Smooth muscle cell (in vitro differentiated cells): ENCODE measurements around the gene FRA10AC1. TPM values are rescaled to one million over a fixed set of nuclear protein-coding genes. Genes with fewer than 3 reads are reported as not detected.

Experiments
- DNase-seq: peaks from one replicate; lab custom pipeline; 2025; ENCODE audit not compliant: unreplicated experiment; lab: John Stamatoyannopoulos, UW
- H2AFZ ChIP-seq: fragments of 200-600 bp; sonication (generic); 2 replicates; pipeline ENCODE4 v1.6.0; 2016; ENCODE audit warnings: antibody characterized with exemption, low read depth, mild to moderate bottlenecking
- H3F3A ChIP-seq: fragments of 200-600 bp; sonication (generic); 2 replicates; pipeline ENCODE4 v1.6.0; 2017; ENCODE audit warnings: antibody characterized with exemption, low read depth
- H3K27ac ChIP-seq: fragments of 200-600 bp; sonication (generic); 2 replicates; pipeline ENCODE4 v1.5.1; 2016; ENCODE audit warnings: low read depth, mild to moderate bottlenecking
- H3K27me3 ChIP-seq: fragments of 200-600 bp; sonication (generic); 2 replicates; pipeline ENCODE4 v1.6.1; 2016; ENCODE audit warnings: low read depth, mild to moderate bottlenecking
- H3K36me3 ChIP-seq: fragments of 200-600 bp; sonication (generic); 2 replicates; pipeline ENCODE4 v1.5.1; 2016; ENCODE audit warnings: low read depth
- H3K4me1 ChIP-seq: fragments of 200-600 bp; sonication (generic); 2 replicates; pipeline ENCODE4 v1.5.1; 2016; ENCODE audit warnings: low read depth
- H3K4me2 ChIP-seq: fragments of 200-600 bp; sonication (generic); 2 replicates; pipeline ENCODE4 v1.6.0; 2016; ENCODE audit warnings: mild to moderate bottlenecking
- H3K4me3 ChIP-seq: fragments of 200-600 bp; sonication (generic); 2 replicates; pipeline ENCODE4 v1.5.1; 2016; ENCODE audit warnings: mild to moderate bottlenecking
- H3K79me2 ChIP-seq: fragments of 200-600 bp; sonication (generic); 2 replicates; pipeline ENCODE4 v1.6.0; 2016; ENCODE audit warnings: low read depth, mild to moderate bottlenecking
- H3K9ac ChIP-seq: fragments of 200-600 bp; sonication (generic); 2 replicates; pipeline ENCODE4 v1.6.0; 2016; ENCODE audit warnings: low read depth
- H3K9me3 ChIP-seq: fragments of 200-600 bp; sonication (generic); replicated peaks from 2 replicates; pipeline ENCODE4 v1.5.1; 2016; ENCODE audit warnings: low read depth
- H4K20me1 ChIP-seq: fragments of 200-600 bp; sonication (generic); 2 replicates; pipeline ENCODE4 v1.6.0; 2016; ENCODE audit warnings: low read depth
- WGBS: methylation state at CpG from one replicate; pipeline ENCODE4 v1.1.7; 2016; ENCODE audit warnings: low lambda C conversion rate; 5-methylcytosine and 5-hydroxymethylcytosine counted together
- polyA plus RNA-seq: library from polyadenylated mRNA; unstranded; fragments of >200 nt; fragmentation: Nextera tagmentation; extraction: Ambion mirVana; gene quantifications from 2 replicates; pipeline ENCODE4 v1.2.1, GENCODE V29; 2016
- total RNA-seq: library from RNA; depleted of rRNA; stranded (reverse); fragments of >200 nt; gene quantifications from 2 replicates; pipeline ENCODE4 v1.2.3, GENCODE V29; 2014
- TF ChIP-seq, protein P1 (sequence below): fragments of 200-600 bp; sonication (generic); IDR thresholded peaks from 2 replicates; pipeline ENCODE4 v1.5.1; 2017; ENCODE audit warnings: borderline replicate concordance, mild to moderate bottlenecking, antibody characterized with exemption; ENCODE audit not compliant: insufficient read depth, poor library complexity, severe bottlenecking

Gene FRA10AC1
- total and polyA plus RNA-seq, 2 experiments from 2014 or later: 11.2 to 12.3 TPM

DNA sequence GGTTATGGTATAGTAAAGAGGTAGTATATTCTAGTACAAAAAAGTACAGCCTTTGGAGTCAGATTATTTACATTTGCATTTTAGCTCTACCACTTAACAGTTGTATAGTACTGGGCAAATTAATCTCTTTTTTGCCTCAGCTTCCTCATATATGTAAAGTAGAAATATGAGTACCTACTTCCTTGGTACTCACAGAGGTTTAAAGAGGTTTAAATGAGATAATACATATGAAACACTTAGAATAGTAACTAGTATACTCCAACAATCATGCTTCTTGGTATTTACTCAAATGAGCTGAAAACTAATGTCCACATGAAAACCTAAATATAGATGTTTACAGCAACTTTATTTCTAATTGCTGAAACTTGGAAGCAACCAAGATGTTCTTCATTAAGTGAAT is 14.7 kb downstream of the FRA10AC1 start:
- Histone ChIP-seq H3K9me3 (no peaks in the 10 kb centered on the region), H3K36me3 (peaks cover 7% of the 10 kb centered on the region), H3F3A (no peaks in the 10 kb centered on the region), H3K27ac (no peak overlapping the region), H2AFZ (no peak overlapping the region), H4K20me1 (peaks cover under 1% of the 10 kb centered on the region), H3K4me3 (no peak overlapping the region), H3K27me3 (no peaks in the 10 kb centered on the region), H3K9ac (no peak overlapping the region), H3K79me2 (no peaks in the 10 kb centered on the region), H3K4me1 (no peaks in the 10 kb centered on the region), H3K4me2 (no peak overlapping the region)
- TF ChIP-seq, protein P1, sequence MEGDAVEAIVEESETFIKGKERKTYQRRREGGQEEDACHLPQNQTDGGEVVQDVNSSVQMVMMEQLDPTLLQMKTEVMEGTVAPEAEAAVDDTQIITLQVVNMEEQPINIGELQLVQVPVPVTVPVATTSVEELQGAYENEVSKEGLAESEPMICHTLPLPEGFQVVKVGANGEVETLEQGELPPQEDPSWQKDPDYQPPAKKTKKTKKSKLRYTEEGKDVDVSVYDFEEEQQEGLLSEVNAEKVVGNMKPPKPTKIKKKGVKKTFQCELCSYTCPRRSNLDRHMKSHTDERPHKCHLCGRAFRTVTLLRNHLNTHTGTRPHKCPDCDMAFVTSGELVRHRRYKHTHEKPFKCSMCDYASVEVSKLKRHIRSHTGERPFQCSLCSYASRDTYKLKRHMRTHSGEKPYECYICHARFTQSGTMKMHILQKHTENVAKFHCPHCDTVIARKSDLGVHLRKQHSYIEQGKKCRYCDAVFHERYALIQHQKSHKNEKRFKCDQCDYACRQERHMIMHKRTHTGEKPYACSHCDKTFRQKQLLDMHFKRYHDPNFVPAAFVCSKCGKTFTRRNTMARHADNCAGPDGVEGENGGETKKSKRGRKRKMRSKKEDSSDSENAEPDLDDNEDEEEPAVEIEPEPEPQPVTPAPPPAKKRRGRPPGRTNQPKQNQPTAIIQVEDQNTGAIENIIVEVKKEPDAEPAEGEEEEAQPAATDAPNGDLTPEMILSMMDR: no peak
- DNase-seq: no peak

DNA sequence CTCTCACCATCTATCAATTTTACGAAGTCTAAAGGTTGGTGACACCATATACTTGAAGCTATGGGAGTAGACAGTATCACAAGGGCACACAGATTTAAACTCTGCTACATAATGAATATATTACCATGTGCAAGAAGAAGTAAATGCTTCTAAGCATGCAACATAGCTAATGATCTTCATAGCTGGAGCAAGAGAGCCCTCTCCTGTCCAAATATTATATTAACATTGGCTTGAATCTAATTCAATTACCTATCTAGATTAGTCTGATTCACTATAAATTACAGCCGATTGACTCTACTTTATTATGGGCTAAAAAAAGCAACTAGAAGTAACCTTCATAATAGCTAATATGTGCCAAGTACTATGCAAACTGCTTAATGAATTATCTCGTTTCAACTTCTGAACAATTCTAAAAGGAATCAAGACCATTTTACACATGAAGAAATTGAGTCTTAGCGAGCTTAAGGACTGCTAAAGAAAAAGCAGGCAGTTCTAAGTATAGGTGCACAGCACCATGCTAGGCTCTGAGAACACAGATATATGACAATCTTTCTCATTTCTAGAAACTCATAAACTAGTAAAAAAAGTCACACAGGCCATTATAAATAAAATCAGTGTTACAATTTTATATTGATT is 21.9 kb downstream of the FRA10AC1 start:
- Histone ChIP-seq H3K9ac (no peak overlapping the region), H3F3A (no peaks in the 10 kb centered on the region), H3K27ac (no peak overlapping the region), H2AFZ (no peak overlapping the region), H3K9me3 (no peaks in the 10 kb centered on the region), H3K4me1 (no peaks in the 10 kb centered on the region), H3K27me3 (no peaks in the 10 kb centered on the region), H4K20me1 (no peaks in the 10 kb centered on the region), H3K79me2 (no peaks in the 10 kb centered on the region), H3K4me3 (no peak overlapping the region), H3K36me3 (peaks cover 4% of the 10 kb centered on the region), H3K4me2 (no peak overlapping the region)
- DNase-seq: no peak
- TF ChIP-seq, protein P1: peak; percentile 41
- 92% methylated on average over 4 of the region's 4 CpGs for WGBS

DNA sequence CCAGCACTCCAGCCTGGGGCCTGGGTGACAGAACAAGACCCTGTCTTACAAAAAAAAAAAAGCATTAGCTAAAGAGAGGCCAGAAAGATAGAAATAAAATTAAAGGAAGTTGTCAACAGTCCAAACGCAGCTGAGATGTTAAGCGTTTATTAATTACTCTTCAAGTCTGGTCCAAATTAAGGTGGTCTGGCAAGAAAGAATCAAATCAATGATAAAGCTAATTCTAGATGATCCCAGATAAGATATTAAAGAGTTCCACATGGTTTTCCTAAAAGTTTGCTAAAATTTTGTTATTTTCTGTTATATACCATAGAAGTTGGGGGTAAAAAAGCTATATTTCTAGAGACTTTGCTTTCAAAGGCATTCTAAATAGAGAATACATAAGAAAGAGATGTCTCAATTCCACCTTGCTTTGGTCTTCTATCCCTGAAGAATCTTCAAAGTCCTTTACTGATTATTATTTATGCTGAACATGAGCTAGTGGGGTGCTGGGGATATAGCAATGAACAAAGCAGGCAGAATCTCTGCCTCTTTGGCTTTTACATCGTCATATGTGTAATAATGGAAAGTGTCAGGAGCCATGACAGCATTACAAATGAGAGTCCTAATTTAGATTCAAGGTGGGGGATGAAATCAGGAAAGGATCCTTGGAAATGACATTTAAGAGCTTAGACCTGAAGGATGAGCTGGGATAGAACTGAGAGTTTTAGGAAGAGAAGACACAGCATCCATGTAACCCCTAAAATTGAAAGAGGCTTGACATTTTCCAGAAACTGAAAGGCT is 23.4 kb downstream of the FRA10AC1 start:
- TF ChIP-seq, protein P1: no peak
- peaks cover 14% of the 10 kb centered on the region for H3K36me3 ChIP-seq
- H3K4me3 ChIP-seq: no peak overlapping the region
- no peak overlapping the region for H2AFZ ChIP-seq
- H3K27ac ChIP-seq: no peak overlapping the region
- H3F3A ChIP-seq: no peaks in the 10 kb centered on the region
- no peak overlapping the region for H3K4me2 ChIP-seq
- no peaks in the 10 kb centered on the region for H4K20me1 ChIP-seq
- H3K4me1 ChIP-seq: no peaks in the 10 kb centered on the region
- H3K79me2 ChIP-seq: no peaks in the 10 kb centered on the region
- no peak for DNase-seq
- H3K9ac ChIP-seq: no peak overlapping the region
- no peaks in the 10 kb centered on the region for H3K9me3 ChIP-seq
- H3K27me3 ChIP-seq: no peaks in the 10 kb centered on the region
- 94% methylated on average over 3 of the region's 3 CpGs for WGBS
